H1 (cell line): ENCODE data around the gene DAO.

Source experiments
- CHD2 ChIP-seq: IDR thresholded peaks from 2 replicates; pipeline ENCODE4 v1.6.1; 2012; ENCODE audit warnings: low read length, improper control_type of control experiment
- CREB1 ChIP-seq: IDR thresholded peaks from 2 replicates; pipeline ENCODE4 v1.6.1; 2012; ENCODE audit warnings: inconsistent platforms
- EP300 ChIP-seq, 2 experiments: IDR thresholded peaks; 1 replicate in 1 of 2; 2 replicates in 1 of 2; pipeline ENCODE4 v1.6.1; 2011 to 2012; ENCODE audit warnings: low read depth in 2 of 2, low read length in 2 of 2, mild to moderate bottlenecking in 2 of 2, borderline replicate concordance in 1 of 2, inconsistent platforms in 1 of 2, moderate library complexity in 1 of 2
- EZH2 ChIP-seq: fragments of 200-600 bp; sonication (generic); IDR thresholded peaks from 2 replicates; pipeline ENCODE4 v1.7.1; 2012; ENCODE audit warnings: low read depth, mild to moderate bottlenecking, moderate library complexity, low read length, inconsistent platforms; ENCODE audit not compliant: severe bottlenecking
- HDAC2 ChIP-seq, 2 experiments: fragments of 300-600 bp in 1 of 2; sonication (generic) in 1 of 2; IDR thresholded peaks; 2 replicates each; pipeline ENCODE4 v1.6.1; 2011 to 2012; ENCODE audit warnings: low read depth in 2 of 2, low read length in 2 of 2, mild to moderate bottlenecking in 2 of 2, moderate library complexity in 2 of 2, borderline replicate concordance in 1 of 2, inconsistent platforms in 1 of 2
- MAFK ChIP-seq: IDR thresholded peaks from 2 replicates; pipeline ENCODE4 v1.6.1; 2012; ENCODE audit warnings: low read depth, mild to moderate bottlenecking, improper control_type of control experiment, low read length
- POLR2A ChIP-seq, 2 experiments: IDR thresholded peaks; 1 replicate in 1 of 2; 2 replicates in 1 of 2; pipeline ENCODE4 v1.6.1; 2011; ENCODE audit warnings: low read depth in 2 of 2, low read length in 2 of 2, mild to moderate bottlenecking in 2 of 2; ENCODE audit errors: control extremely low read depth in 1 of 2
- RAD21 ChIP-seq, 2 experiments: IDR thresholded peaks in 1 of 2; conservative IDR thresholded peaks in 1 of 2; 2 replicates each; pipeline ENCODE4 v1.6.1; 2011; ENCODE audit warnings: low read depth in 2 of 2, low read length in 2 of 2, improper control_type of control experiment in 1 of 2, inconsistent platforms in 1 of 2, mild to moderate bottlenecking in 1 of 2, moderate library complexity in 1 of 2
- RFX5 ChIP-seq: IDR thresholded peaks from 2 replicates; pipeline ENCODE4 v1.6.1; 2011; ENCODE audit warnings: low read depth, low read length, improper control_type of control experiment, borderline replicate concordance
- SIN3A ChIP-seq, 2 experiments: IDR thresholded peaks in 1 of 2; conservative IDR thresholded peaks in 1 of 2; 2 replicates each; pipeline ENCODE4 v1.6.1; 2011 to 2012; ENCODE audit warnings: low read length in 2 of 2, improper control_type of control experiment in 1 of 2, low read depth in 1 of 2, mild to moderate bottlenecking in 1 of 2
- YY1 ChIP-seq: IDR thresholded peaks from 2 replicates; pipeline ENCODE4 v1.6.1; 2011; ENCODE audit warnings: low read depth, mild to moderate bottlenecking, low read length
- TF ChIP-seq, protein P1 (sequence below), 3 experiments: IDR thresholded peaks; 1 replicate in 2 of 3; 2 replicates in 1 of 3; pipeline versions ENCODE4 v1.5.1 to v1.6.1; 2011; ENCODE audit warnings: low read length in 3 of 3, mild to moderate bottlenecking in 3 of 3, inconsistent platforms in 2 of 3, low read depth in 1 of 3, moderate library complexity in 1 of 3; ENCODE audit not compliant: insufficient read depth in 1 of 3; ENCODE audit errors: control extremely low read depth in 1 of 3
- TF ChIP-seq, protein P2 (sequence below): IDR thresholded peaks from 2 replicates; pipeline ENCODE4 v1.6.1; 2012; ENCODE audit warnings: inconsistent platforms

DNA sequence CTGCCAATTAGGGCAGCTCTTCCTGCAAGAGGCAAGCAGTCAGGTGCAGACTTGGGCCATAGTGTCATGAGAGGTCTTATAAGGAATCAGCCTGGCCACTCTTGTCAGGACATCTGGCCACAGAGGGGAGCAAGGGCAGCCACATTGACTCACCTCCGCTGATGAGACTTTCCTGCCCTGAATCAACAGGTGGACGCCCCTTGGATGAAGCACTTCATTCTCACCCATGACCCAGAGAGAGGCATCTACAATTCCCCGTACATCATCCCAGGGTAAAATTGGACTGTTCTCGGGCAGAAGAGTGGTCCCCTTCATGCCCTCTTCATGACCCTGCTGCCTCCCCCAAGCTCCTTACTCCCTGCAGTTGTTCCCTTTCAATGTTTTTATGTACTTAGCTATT lies 16.9 kb downstream of the DAO start:
- no peak for TF ChIP-seq POLR2A (IDR thresholded peaks at IDR 0.05; ENCODE audit: control extremely low read depth in 1 of 2, low read depth in 2 of 2, low read length in 2 of 2)
- no peak for TF ChIP-seq RAD21 (IDR thresholded peaks at IDR 0.05 in 1 of 2, conservative IDR thresholded peaks at IDR 0.05 in 1 of 2; ENCODE audit: low read depth in 2 of 2, low read length in 2 of 2)
- no peak for TF ChIP-seq RFX5
- TF ChIP-seq, protein P1, sequence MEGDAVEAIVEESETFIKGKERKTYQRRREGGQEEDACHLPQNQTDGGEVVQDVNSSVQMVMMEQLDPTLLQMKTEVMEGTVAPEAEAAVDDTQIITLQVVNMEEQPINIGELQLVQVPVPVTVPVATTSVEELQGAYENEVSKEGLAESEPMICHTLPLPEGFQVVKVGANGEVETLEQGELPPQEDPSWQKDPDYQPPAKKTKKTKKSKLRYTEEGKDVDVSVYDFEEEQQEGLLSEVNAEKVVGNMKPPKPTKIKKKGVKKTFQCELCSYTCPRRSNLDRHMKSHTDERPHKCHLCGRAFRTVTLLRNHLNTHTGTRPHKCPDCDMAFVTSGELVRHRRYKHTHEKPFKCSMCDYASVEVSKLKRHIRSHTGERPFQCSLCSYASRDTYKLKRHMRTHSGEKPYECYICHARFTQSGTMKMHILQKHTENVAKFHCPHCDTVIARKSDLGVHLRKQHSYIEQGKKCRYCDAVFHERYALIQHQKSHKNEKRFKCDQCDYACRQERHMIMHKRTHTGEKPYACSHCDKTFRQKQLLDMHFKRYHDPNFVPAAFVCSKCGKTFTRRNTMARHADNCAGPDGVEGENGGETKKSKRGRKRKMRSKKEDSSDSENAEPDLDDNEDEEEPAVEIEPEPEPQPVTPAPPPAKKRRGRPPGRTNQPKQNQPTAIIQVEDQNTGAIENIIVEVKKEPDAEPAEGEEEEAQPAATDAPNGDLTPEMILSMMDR (IDR thresholded peaks at IDR 0.05; ENCODE audit: control extremely low read depth in 1 of 3, insufficient read depth in 1 of 3, low read depth in 1 of 3, low read length in 3 of 3) = no peak
- no peak for TF ChIP-seq EZH2
- TF ChIP-seq SIN3A (conservative IDR thresholded peaks at IDR 0.05 in 1 of 2, IDR thresholded peaks at IDR 0.05 in 1 of 2; ENCODE audit: low read depth in 1 of 2, low read length in 2 of 2) = no peak
- TF ChIP-seq CREB1 = no peak
- no peak for TF ChIP-seq HDAC2 (IDR thresholded peaks at IDR 0.05; ENCODE audit: borderline replicate concordance in 1 of 2, low read depth in 2 of 2, low read length in 2 of 2)
- no peak for TF ChIP-seq EP300 (IDR thresholded peaks at IDR 0.05; ENCODE audit: borderline replicate concordance in 1 of 2, low read depth in 2 of 2, low read length in 2 of 2)
- TF ChIP-seq, protein P2, sequence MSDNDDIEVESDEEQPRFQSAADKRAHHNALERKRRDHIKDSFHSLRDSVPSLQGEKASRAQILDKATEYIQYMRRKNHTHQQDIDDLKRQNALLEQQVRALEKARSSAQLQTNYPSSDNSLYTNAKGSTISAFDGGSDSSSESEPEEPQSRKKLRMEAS = no peak
- no peak for TF ChIP-seq CHD2
- TF ChIP-seq YY1 = no peak
- TF ChIP-seq MAFK = no peak
